ENCODE results near the gene ANKRD9. TPM values are rescaled to one million over a fixed set of nuclear protein-coding genes. Genes with fewer than 3 reads are reported as not detected.

The ANKRD9 gene
- total and polyA plus RNA-seq, 9 of the 15 experiments (the other 6 are each of a cell fraction or from before 2014, with no cell fraction given), result 0.04 to 32.9 (median 5.3) TPM

GRCh38 chr14:102512793-102513300 lies 3.3 kb upstream of the ANKRD9 start:
- Histone ChIP-seq H3K9me3 (replicated peaks; ENCODE audit: control insufficient read depth, insufficient read depth, low read depth, low read length) (no peaks in the 10 kb centered on the region), H3K27ac (ENCODE audit: extremely low read depth, low read depth, low read length) (no peak overlapping the region), H3K4me1 (replicated peaks in 1 of 2; ENCODE audit: control insufficient read depth in 2 of 2, insufficient read depth in 2 of 2, low read length in 2 of 2) (peaks cover 8 to 57% of the 10 kb centered on the region in 2 experiments; a peak in 4 of 5 replicates), H3K9me1 (ENCODE audit: control insufficient read depth, insufficient read depth, low read length) (no peaks in the 10 kb centered on the region), H4K20me1 (replicated peaks; ENCODE audit: control insufficient read depth, insufficient read depth, low read length) (peaks cover 4% of the 10 kb centered on the region; the same call in 1 of the 2 replicates), H3K36me3 (ENCODE audit: control insufficient read depth, insufficient read depth, low read length) (peaks cover 2% of the 10 kb centered on the region; the same call in 1 of the 3 replicates), H3K27me3 (ENCODE audit: control insufficient read depth in 2 of 2, insufficient read depth in 2 of 2, low read length in 2 of 2) (no peaks in the 10 kb centered on the region), H3K79me2 (ENCODE audit: control insufficient read depth, insufficient read depth, low read length) (peaks cover 14% of the 10 kb centered on the region; the same call in 2 of the 3 replicates), H3K4me3 (no peak overlapping the region), H2AFZ (ENCODE audit: low read depth, low read length) (no peak overlapping the region), H3K4me2 (ENCODE audit: insufficient read depth, low read length) (no peak overlapping the region), H3K9ac (ENCODE audit: insufficient read depth in 1 of 2, low read depth in 2 of 2, low read length in 2 of 2) (no peak overlapping the region; a peak in 1 of 4 replicates)
- no TSS peak for BruUV-seq (replicated peaks)
- FAIRE-seq (no peak), ATAC-seq (no peak), DNase-seq (ENCODE audit: extremely low read depth in 1 of 4, low spot score in 3 of 4) (no peak)
- ChIA-PET POLR2A (no interaction called here), CTCF (ENCODE audit: low intra/inter-chr PET ratio) (no interaction called here)
- intact Hi-C loops (cut with micrococcal nuclease) (no loop called here), in situ Hi-C loops (cut with MboI) (loop anchor here (10.0 to 25.0 kb wide), 2 partner anchors 188 to 399 kb away; partner anchors contain the start of gene AMN)
- WGBS (ENCODE audit: insufficient coverage, low coverage, missing lambda C conversion rate), result 75% methylated on average over 6 of the region's 11 CpGs
- TF ChIP-seq XRCC3 (IDR thresholded peaks at IDR 0.05) (no peak), SREBF2 (CRISPR knock-in tag; IDR thresholded peaks at IDR 0.05) (no peak), PYGO2 (tag; IDR thresholded peaks at IDR 0.05) (no peak), XRCC4 (IDR thresholded peaks at IDR 0.05; ENCODE audit: extremely low read depth, insufficient read depth, insufficient read length) (no peak), RNF2 (IDR thresholded peaks at IDR 0.05) (no peak), NR2C2 (CRISPR knock-in tag; IDR thresholded peaks at IDR 0.05) (no peak), NR2C2 (tag; IDR thresholded peaks at IDR 0.05) (peak; percentile 13; the same call in 1 of the 2 replicates), NR2C1 (IDR thresholded peaks at IDR 0.05) (peak; percentile 61), NR2C1 (tag; IDR thresholded peaks at IDR 0.05) (0 out of 2 replicates have a peak, but pooled peaks have one; percentile 34), THAP12 (CRISPR knock-in tag; IDR thresholded peaks at IDR 0.05) (no peak), ZNF766 (CRISPR knock-in tag; conservative IDR thresholded peaks at IDR 0.05) (no peak), E2F6 (IDR thresholded peaks at IDR 0.05; ENCODE audit: borderline replicate concordance in 1 of 2, extremely low read depth in 1 of 2, insufficient read depth in 1 of 2, insufficient read length in 1 of 2, low read depth in 1 of 2, low read length in 1 of 2, poor library complexity in 1 of 2, severe bottlenecking in 1 of 2) (no peak), TBL1XR1 (IDR thresholded peaks at IDR 0.05; ENCODE audit: low read length in 2 of 2) (no peak), ZFPM2 (CRISPR knock-in tag; IDR thresholded peaks at IDR 0.05) (no peak)
